Epithelial cell of esophagus (primary cell): ENCODE measurements around the gene GPRASP3.

Source experiments
- DNase-seq: peaks from one replicate; pipeline ENCODE4 v3.0.0; 2010; ENCODE audit warnings: low read depth
- H3K4me3 ChIP-seq: 2 replicates; pipeline ENCODE4 v1.5.1; 2011; ENCODE audit warnings: mild to moderate bottlenecking, low read length, control low read depth
- TF ChIP-seq, protein P1 (sequence below): IDR thresholded peaks from 2 replicates; pipeline ENCODE4 v1.5.1; 2011; ENCODE audit warnings: low read depth, mild to moderate bottlenecking, low read length, control low read depth, inconsistent platforms; ENCODE audit not compliant: insufficient read depth; ENCODE audit errors: missing control alignments

Gene GPRASP3

DNA sequence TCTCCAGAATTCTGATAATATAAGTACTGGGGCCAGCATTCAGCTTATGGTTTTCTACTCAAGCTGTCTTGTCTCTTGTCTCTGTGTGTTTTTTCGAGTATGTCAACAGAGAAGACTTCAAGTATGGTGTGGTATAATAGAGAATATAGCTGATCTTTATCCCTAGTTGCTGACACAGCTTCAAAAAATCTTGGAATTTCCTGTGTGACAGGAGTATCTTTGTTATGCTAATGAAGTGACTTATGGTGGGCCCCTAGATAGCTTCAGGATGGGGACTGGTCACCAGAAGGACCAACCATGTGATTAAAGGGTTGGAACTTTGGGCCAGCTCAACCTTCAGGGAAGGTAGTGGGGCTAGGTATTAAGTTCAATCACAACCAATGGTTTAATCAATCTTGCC is 2.9 kb downstream of the GPRASP3 start:
- DNase-seq = peak; percentile 19
- H3K4me3 ChIP-seq = no peak overlapping the region
- TF ChIP-seq, protein P1, sequence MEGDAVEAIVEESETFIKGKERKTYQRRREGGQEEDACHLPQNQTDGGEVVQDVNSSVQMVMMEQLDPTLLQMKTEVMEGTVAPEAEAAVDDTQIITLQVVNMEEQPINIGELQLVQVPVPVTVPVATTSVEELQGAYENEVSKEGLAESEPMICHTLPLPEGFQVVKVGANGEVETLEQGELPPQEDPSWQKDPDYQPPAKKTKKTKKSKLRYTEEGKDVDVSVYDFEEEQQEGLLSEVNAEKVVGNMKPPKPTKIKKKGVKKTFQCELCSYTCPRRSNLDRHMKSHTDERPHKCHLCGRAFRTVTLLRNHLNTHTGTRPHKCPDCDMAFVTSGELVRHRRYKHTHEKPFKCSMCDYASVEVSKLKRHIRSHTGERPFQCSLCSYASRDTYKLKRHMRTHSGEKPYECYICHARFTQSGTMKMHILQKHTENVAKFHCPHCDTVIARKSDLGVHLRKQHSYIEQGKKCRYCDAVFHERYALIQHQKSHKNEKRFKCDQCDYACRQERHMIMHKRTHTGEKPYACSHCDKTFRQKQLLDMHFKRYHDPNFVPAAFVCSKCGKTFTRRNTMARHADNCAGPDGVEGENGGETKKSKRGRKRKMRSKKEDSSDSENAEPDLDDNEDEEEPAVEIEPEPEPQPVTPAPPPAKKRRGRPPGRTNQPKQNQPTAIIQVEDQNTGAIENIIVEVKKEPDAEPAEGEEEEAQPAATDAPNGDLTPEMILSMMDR = no peak

DNA sequence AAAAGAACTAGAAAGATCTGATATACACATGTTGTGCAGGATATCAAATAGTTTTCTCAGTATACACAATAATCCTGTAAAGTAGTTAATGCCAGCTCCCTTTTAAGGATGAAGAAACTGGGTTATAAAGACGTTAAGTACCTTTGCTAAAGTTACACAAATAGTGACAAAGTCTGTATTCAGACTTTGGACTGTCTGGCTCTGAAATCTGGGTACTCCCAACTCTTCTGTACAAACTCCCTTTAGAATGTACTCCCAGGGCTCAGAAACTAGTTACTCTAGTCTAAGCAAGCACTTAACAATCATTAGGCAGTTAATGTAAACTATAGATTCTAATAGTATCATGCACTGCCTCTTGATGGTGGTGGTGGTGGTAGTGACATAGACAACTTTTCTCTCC is 7.2 kb downstream of the GPRASP3 start:
- no peak for DNase-seq
- TF ChIP-seq, protein P1 = no peak
- H3K4me3 ChIP-seq = no peak overlapping the region

DNA sequence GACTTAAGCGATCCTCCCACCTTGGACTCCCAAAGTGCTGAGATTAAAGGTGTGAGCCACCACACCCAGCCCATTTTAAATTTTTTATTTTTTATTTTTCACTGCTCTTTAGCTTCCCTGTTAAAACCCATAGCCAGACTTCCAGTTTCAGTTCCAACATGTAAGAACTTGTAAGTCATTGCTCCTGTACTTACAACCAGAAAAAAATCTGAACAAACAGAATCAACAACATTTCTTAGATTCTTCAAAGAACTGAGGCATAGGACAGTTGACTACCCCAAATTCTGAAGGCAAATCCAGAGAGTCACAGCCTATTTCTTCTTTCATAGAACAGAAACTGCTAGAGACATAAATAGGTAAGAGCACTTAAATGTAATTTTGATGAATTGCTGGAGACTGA is 8.1 kb downstream of the GPRASP3 start:
- TF ChIP-seq, protein P1 = no peak
- H3K4me3 ChIP-seq = no peak overlapping the region
- peak; percentile 59 for DNase-seq

DNA sequence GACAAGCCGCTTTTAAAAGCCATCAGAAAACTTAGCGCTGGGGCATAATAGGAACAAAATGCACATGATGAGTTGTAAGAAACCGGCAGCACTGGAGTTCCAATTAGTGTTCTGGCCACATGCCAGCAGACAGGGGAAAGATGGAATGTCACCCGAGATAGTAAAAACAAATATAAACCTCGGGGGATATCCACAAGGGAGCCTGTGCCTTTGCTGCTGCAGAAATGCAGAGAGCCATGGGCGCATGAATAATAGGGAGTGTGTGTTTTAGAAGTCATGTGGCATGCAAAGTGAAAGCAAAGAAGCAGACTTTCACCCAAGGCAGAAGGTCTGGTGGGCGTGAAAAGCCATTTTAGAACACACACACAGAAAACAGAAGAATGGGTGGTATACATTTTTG is 19.1 kb downstream of the GPRASP3 start:
- TF ChIP-seq, protein P1 = no peak
- H3K4me3 ChIP-seq = no peak overlapping the region
- no peak for DNase-seq

DNA sequence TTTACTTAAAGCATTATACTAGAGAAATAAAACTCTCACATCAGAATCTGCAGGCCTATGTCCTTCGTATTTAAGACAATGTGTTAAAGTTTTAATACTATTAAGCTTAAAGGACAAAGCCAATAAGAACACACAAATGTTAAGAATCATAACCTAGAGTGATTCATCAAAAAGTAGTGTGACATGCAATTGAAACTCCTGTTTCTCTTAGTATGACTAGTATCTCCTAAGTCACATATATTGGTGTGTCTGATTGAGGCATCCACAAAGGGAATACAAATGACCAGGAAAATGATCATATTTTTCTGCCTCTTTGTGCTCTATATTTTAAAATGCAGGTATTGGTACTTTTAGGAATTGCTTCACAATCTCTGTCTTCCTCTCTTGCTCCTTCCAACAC is 23.8 kb downstream of the GPRASP3 start:
- DNase-seq = peak; percentile 3
- TF ChIP-seq, protein P1 = no peak
- no peak overlapping the region for H3K4me3 ChIP-seq

DNA sequence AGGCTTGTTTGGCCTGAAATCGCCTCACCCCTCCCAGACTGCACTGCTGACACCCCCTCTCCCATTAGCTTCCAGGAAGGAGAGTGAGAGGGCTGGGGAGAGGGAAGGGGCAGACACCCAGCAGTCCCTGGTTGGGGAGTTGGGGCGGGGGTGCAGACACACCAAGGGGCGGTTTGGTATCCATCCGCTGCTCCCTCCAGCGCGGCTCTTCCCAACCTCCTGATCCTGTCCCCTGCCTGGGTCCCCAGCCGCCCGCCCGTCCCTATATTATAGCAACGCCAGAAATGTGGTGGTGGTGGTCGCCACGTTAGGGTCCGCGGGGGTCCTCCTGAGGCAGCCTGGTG is 24.9 kb downstream of the GPRASP3 start:
- no peak for DNase-seq
- TF ChIP-seq, protein P1 = no peak
- H3K4me3 ChIP-seq = peak overlapping the region; percentile 48

DNA sequence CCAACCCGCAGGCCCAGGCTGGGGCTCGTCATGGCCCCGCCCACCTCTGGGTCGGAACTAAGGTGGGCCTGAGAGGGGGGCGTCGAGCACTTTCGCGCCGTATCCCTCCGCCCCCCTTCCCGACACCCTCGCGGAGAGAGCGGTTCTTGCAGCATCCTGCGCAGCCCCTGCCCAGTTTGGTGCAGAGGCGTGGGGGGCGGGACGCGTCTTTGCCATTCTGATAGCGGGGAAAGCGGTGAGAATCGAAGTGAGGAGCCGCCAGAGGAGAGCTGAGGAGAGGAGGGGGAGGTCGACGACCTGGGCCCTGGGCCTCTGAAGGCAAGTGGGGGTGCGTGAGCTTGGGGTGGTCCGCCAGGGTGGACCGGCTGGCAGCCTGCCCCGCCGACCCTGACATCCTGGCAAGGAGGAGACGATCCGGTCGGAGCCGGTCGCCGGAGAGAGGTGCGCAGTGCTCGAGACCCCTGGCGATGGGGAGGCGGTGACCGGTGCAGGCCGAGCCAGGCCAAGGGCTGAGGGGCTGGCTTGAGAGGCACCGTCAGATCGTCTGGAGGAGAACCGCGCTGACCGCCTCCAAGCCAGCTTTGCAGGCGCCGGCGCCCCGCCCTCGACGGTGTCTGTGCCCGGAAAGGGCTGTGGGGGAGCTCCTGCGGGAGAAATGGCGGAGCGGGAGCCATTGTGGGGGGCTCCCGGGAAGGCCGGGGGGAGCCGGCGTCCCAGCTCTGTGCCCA is 25.5 kb downstream of the GPRASP3 start:
- DNase-seq = peak; percentile 10
- H3K4me3 ChIP-seq = peak overlapping the region; percentile 48
- TF ChIP-seq, protein P1 = no peak
